Activated naive CD4-positive, alpha-beta T cell treated with anti-CD3 and anti-CD28 coated beads for 36 hours (primary cell): ENCODE data around the gene MARS1. TPM values are rescaled to one million over a fixed set of nuclear protein-coding genes. Genes with fewer than 3 reads are reported as not detected.

Experiments used
- microRNA-seq: library from miRNA; unstranded; fragments of <30 nt; microRNA quantifications from one replicate; pipeline ENCODE4 v1.2.0, GENCODE V29; 2022; ENCODE audit warnings: borderline microRNAs expressed, borderline replicate concordance
- total RNA-seq, 2 experiments: library from RNA; stranded (reverse); gene quantifications; one replicate each; pipeline ENCODE4 v1.2.3, GENCODE V29; 2021

MARS1 gene
- total RNA-seq, 2 experiments from 2014 or later = 481 to 489 TPM

Small RNAs within 50 kb of the gene (microRNA-seq; reads per million reads assigned to microRNA genes)
- gene MIR616 (4.4 reads per million), gene MIR6758 (not detected)

Other genes starting within 250 kb of the MARS1 start
- 1 to 10 TPM in 1 of 2 experiments, under 1 TPM in 1; 0.93 to 1.5 TPM for gene STAC3, start 236.9 kb upstream of the MARS1 start, total RNA-seq
- 10 to 100 TPM; 42.2 to 44.8 TPM for gene R3HDM2, start 57.0 kb upstream of the MARS1 start, total RNA-seq
- not detected for gene INHBC, start 53.3 kb upstream of the MARS1 start, total RNA-seq
- gene INHBE, start 32.8 kb upstream of the MARS1 start, total RNA-seq = 1 to 10 TPM in 1 of 2 experiments, under 1 TPM in 1; 0.81 to 1.0 TPM
- gene GLI1, start 28.3 kb upstream of the MARS1 start, total RNA-seq = not detected
- 10 to 100 TPM; 95.9 to 97.9 TPM for gene ARHGAP9, start 8.2 kb upstream of the MARS1 start, total RNA-seq
- gene DDIT3, start 32.4 kb downstream of the MARS1 start, total RNA-seq = 10 to 100 TPM; 44.6 to 45.6 TPM
- gene MBD6, start 34.8 kb downstream of the MARS1 start, total RNA-seq = 10 to 100 TPM; 43.5 to 45.5 TPM
- gene DCTN2, start 59.1 kb downstream of the MARS1 start, total RNA-seq = 10 to 100 TPM; 65.1 to 71.7 TPM
- under 1 TPM; 0.60 to 0.86 TPM for gene KIF5A, start 62.0 kb downstream of the MARS1 start, total RNA-seq
- gene PIP4K2C, start 103.1 kb downstream of the MARS1 start, total RNA-seq = 10 to 100 TPM; 11.8 to 12.7 TPM
- gene DTX3, start 116.8 kb downstream of the MARS1 start, total RNA-seq = 10 to 100 TPM; 15.8 to 16.2 TPM
- 1 to 10 TPM; 1.4 to 1.5 TPM for gene ARHGEF25, start 123.4 kb downstream of the MARS1 start, total RNA-seq
- gene B4GALNT1, start 145.1 kb downstream of the MARS1 start, total RNA-seq = 1 to 10 TPM; 1.4 to 1.8 TPM
- gene OS9, start 206.1 kb downstream of the MARS1 start, total RNA-seq = 10 to 100 TPM; 60.7 to 60.9 TPM